ENCODE results near the gene ARG1.

ARG1 gene

GRCh38 chr6:131555992-131556391 lies 17.0 kb upstream of the ARG1 start:
- TF ChIP-seq CTCF (IDR thresholded peaks at IDR 0.05; ENCODE audit: control extremely low read depth, extremely low read depth, low read depth, missing control alignments) = no peak
- no peak for DNase-seq (ENCODE audit: extremely low spot score)
- POLR2A ChIA-PET = no interaction called here
- CTCF ChIA-PET = no interaction called here

GRCh38 chr6:131558922-131559321 lies 14.1 kb upstream of the ARG1 start:
- no peak for DNase-seq (ENCODE audit: extremely low spot score)
- POLR2A ChIA-PET = no interaction called here
- CTCF ChIA-PET = no interaction called here
- TF ChIP-seq CTCF (IDR thresholded peaks at IDR 0.05; ENCODE audit: control extremely low read depth, extremely low read depth, low read depth, missing control alignments) = no peak

- no peak for DNase-seq (ENCODE audit: extremely low spot score)
- TF ChIP-seq CTCF (IDR thresholded peaks at IDR 0.05; ENCODE audit: control extremely low read depth, extremely low read depth, low read depth, missing control alignments) = no peak
- ChIA-PET CTCF (interaction anchor here (1.5 to 1.8 kb wide), 4 partner anchors 16 to 66 kb away, joined by 3 to 5 read pairs (median 4); no protein-coding TSS in a partner anchor), POLR2A (no interaction called here)
Observed at GRCh38 chr6:131561925-131562707, 10.9 kb upstream of the ARG1 start.

GRCh38 chr6:131565056-131565455 lies 8.0 kb upstream of the ARG1 start:
- no peak for DNase-seq (ENCODE audit: extremely low spot score)
- CTCF ChIA-PET = interaction anchor here (1.4 to 1.7 kb wide), 2 partner anchors 45 to 62 kb away, joined by 3 to 4 read pairs; no protein-coding TSS in a partner anchor
- POLR2A ChIA-PET = no interaction called here

GRCh38 chr6:131568726-131569125 lies 4.3 kb upstream of the ARG1 start:
- ChIA-PET POLR2A (interaction anchor here (0.7 kb wide), 1 partner anchor 72 kb away, joined by 6 read pairs; no protein-coding TSS in a partner anchor), CTCF (interaction anchor here (0.6 to 2.1 kb wide), 3 partner anchors 16 to 59 kb away, joined by 3 to 5 read pairs (median 3); partner anchors contain the start of gene MED23)
- no peak for TF ChIP-seq CTCF (IDR thresholded peaks at IDR 0.05; ENCODE audit: control extremely low read depth, extremely low read depth, low read depth, missing control alignments)
- no peak for DNase-seq (ENCODE audit: extremely low spot score)

More at GRCh38 chr6:131565056-131565455, 8.0 kb upstream of the ARG1 start:
- TF ChIP-seq CTCF (IDR thresholded peaks at IDR 0.05; ENCODE audit: control extremely low read depth, extremely low read depth, low read depth, missing control alignments) = no peak

GRCh38 chr6:131574133-131574532 lies 1.1 kb downstream of the ARG1 start:
- TF ChIP-seq CTCF (IDR thresholded peaks at IDR 0.05; ENCODE audit: control extremely low read depth, extremely low read depth, low read depth, missing control alignments) = no peak
- POLR2A ChIA-PET = no interaction called here
- DNase-seq (ENCODE audit: extremely low spot score) = no peak
- CTCF ChIA-PET = no interaction called here
